Ovary (tissue), 9 donors: Measurements from ENCODE around the gene SIGMAR1. TPM values are rescaled to one million over a fixed set of nuclear protein-coding genes. Genes with fewer than 3 reads are reported as not detected.
A peak's percentile ranks its signal among the peaks of the same experiment; 100 is the strongest.

Experiments
- DNase-seq, 5 donors: peaks; one replicate each; pipeline ENCODE4 v3.0.0-alpha.2; 2019 to 2020
- H3K27ac ChIP-seq, 2 donors: fragments of 200-600 bp; one replicate each; pipeline versions ENCODE4 v1.5.1 to v1.8.0; 2019 to 2022
- H3K27me3 ChIP-seq: fragments of 200-600 bp; one replicate; pipeline ENCODE4 v1.8.0; 2022
- H3K36me3 ChIP-seq: fragments of 200-600 bp; sonication (generic); one replicate; pipeline ENCODE4 v1.5.1; 2019
- H3K4me1 ChIP-seq: one replicate; pipeline ENCODE4 v1.8.1; 2013; ENCODE audit warnings: mild to moderate bottlenecking, moderate library complexity; ENCODE audit not compliant: insufficient read depth
- H3K4me3 ChIP-seq: fragments of 200-600 bp; sonication (generic); one replicate; pipeline ENCODE4 v1.5.1; 2017
- H3K9me3 ChIP-seq, 2 donors: fragments of 200-600 bp in 1 of 2; sonication (generic) in 1 of 2; one replicate each; pipeline versions ENCODE4 v1.5.1 to v1.8.1; 2013 to 2019; ENCODE audit warnings: mild to moderate bottlenecking in 1 of 2, moderate library complexity in 1 of 2
- EP300 ChIP-seq: sonication (generic); formaldehyde crosslinking; IDR thresholded peaks from one replicate; pipeline ENCODE4 v1.6.1; 2017; ENCODE audit warnings: antibody characterized with exemption
- POLR2A ChIP-seq: fragments of 450-650 bp; IDR thresholded peaks from one replicate; pipeline ENCODE4 v1.6.1; 2017; ENCODE audit warnings: antibody characterized with exemption, mild to moderate bottlenecking, moderate library complexity
- WGBS, 3 donors: extraction: QIAGEN DNeasy Blood & Tissue Kit in 1 of 3; methylation state at CpG; one replicate each; pipeline versions ENCODE4 v1.1.5 to v1.1.7; 2013 to 2017; 5-methylcytosine and 5-hydroxymethylcytosine counted together
- intact Hi-C, 4 donors: fragments of 100-400 bp; cut with DNase I; formaldehyde crosslinking; loops; one replicate each; pipeline versions ENCODE4 v1.11.0 to v1.15.1; 2022 to 2023
- polyA plus RNA-seq, 2 donors: library from polyadenylated mRNA; stranded (reverse); fragments of 200-250 nt in 1 of 2; fragments of 350-450 nt in 1 of 2; fragmentation: Illumina TruSeq in 1 of 2; extraction: RNeasy Lipid Tissue Mini Kit (QIAGEN cat#74804) in 1 of 2; gene quantifications; one replicate each; pipeline ENCODE4 v1.2.3, GENCODE V29; 2013 to 2014
- total RNA-seq, 7 donors: library from RNA; depleted of rRNA in 2 of 7; stranded (reverse); fragments of >200 nt in 2 of 7; fragmentation: NEBNext Ultra II Directional in 3 of 7; extraction: Animal tissue kit (Norgen Biotek cat#: 25700) in 3 of 7; gene quantifications; one replicate each; pipeline versions ENCODE4 v1.1.0 to v1.2.4, GENCODE V29; 2016 to 2023
- TF ChIP-seq, protein P1 (sequence below), 3 donors: fragments of 450-650 bp in 2 of 3; fragments of 200-600 bp in 1 of 3; IDR thresholded peaks; one replicate each; pipeline versions ENCODE4 v1.5.1 to v1.8.0; 2016 to 2022; ENCODE audit warnings: antibody characterized with exemption in 3 of 3, mild to moderate bottlenecking in 1 of 3
- donor health status: DM: no; HTN: no; CAD: no; lungs with moderate emphysema.
- donor health status: DM: no; HTN: no; CAD: no.
- donor health status: Bipolar disorder and iron deficiency.
- donor health status: DM: yes; HTN: yes; CAD: no.
- donor health status: DM: no; HTN: no; CAD: no.
- donor health status: DM: yes; HTN: yes; CAD: no.

Gene SIGMAR1
- total and polyA plus RNA-seq, 9 donors, result 47.2 to 92.4 (median 54.3) TPM

DNA sequence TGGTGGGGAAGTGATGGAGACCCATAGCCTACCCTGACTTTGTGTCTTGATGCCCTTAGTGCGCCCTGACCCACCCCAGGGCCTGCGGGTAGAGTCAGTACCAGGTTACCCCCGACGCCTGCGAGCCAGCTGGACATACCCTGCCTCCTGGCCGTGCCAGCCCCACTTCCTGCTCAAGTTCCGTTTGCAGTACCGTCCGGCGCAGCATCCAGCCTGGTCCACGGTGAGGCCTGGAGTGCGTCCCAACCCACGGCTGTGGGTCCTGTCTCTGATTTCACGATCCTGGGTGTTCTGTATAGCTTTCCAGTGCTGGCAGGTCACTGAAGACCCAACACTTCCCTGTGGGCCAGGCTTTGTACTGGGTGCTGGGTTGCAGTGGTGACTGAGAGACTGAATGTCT is 20.9 kb upstream of the SIGMAR1 start:
- DNase-seq, result no peak
- no peaks in the 10 kb centered on the region for H3K36me3 ChIP-seq
- H3K4me3 ChIP-seq, result no peak overlapping the region
- 83 to 95% (median 90%) methylated on average over 14 of the region's 14 CpGs for WGBS, 3 donors
- TF ChIP-seq EP300, result no peak
- TF ChIP-seq, protein P1, sequence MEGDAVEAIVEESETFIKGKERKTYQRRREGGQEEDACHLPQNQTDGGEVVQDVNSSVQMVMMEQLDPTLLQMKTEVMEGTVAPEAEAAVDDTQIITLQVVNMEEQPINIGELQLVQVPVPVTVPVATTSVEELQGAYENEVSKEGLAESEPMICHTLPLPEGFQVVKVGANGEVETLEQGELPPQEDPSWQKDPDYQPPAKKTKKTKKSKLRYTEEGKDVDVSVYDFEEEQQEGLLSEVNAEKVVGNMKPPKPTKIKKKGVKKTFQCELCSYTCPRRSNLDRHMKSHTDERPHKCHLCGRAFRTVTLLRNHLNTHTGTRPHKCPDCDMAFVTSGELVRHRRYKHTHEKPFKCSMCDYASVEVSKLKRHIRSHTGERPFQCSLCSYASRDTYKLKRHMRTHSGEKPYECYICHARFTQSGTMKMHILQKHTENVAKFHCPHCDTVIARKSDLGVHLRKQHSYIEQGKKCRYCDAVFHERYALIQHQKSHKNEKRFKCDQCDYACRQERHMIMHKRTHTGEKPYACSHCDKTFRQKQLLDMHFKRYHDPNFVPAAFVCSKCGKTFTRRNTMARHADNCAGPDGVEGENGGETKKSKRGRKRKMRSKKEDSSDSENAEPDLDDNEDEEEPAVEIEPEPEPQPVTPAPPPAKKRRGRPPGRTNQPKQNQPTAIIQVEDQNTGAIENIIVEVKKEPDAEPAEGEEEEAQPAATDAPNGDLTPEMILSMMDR (IDR thresholded peaks at IDR 0.05), result no peak
- no peak for TF ChIP-seq POLR2A
- intact Hi-C loops, result no loop called here
- H3K4me1 ChIP-seq, result peaks cover 16% of the 10 kb centered on the region
- H3K27me3 ChIP-seq, result no peaks in the 10 kb centered on the region
- no peak overlapping the region for H3K27ac ChIP-seq
- no peaks in the 10 kb centered on the region for H3K9me3 ChIP-seq

DNA sequence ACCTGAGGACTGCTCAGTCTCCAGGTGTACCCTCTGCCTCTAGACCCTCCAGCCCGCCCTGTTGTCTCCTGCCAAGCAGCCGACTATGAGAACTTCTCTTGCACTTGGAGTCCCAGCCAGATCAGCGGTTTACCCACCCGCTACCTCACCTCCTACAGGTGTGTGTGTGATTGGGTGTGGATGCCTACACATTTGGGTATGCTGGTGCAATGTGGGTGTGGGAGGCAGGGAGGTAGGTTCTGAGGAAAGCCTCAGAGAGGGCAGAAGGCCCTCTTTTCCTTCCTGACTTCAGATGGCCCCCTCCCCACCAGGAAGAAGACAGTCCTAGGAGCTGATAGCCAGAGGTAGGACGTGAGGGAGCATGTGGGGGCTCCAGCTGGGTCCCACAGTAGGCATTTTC is 19.4 kb upstream of the SIGMAR1 start:
- DNase-seq, result no peak
- Histone ChIP-seq H3K27me3 (no peaks in the 10 kb centered on the region), H3K9me3 (no peaks in the 10 kb centered on the region), H3K4me3 (no peak overlapping the region), H3K4me1 (peaks cover 29% of the 10 kb centered on the region), H3K36me3 (no peaks in the 10 kb centered on the region), H3K27ac (no peak overlapping the region)
- TF ChIP-seq POLR2A (no peak), EP300 (no peak)
- TF ChIP-seq, protein P1 (IDR thresholded peaks at IDR 0.05), result no peak
- WGBS, 3 donors, result 90 to 96% (median 91%) methylated on average over 5 of the region's 5 CpGs
- intact Hi-C loops, result no loop called here

DNA sequence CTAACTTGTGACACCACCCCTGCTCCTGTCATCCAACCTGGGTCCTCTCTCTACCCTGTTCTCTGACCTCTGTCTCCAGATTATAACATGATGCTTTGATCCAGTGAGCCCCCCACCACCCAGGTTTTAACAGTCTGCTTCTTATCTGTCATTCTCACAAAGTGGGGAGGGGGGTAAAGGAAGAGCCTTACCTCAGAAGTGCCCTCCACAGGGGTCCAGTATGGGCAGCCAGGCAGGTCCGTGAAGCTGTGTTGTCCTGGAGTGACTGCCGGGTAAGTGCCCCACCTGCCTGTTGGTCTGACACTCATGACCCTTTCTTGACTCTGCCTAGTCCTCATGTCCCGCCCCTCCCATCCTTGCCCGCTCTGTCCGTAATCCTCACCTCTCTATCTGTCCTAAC is 17.8 kb upstream of the SIGMAR1 start:
- peaks cover 38% of the 10 kb centered on the region for H3K4me1 ChIP-seq
- TF ChIP-seq, protein P1 (IDR thresholded peaks at IDR 0.05), result no peak
- TF ChIP-seq POLR2A, result no peak
- TF ChIP-seq EP300, result no peak
- H3K9me3 ChIP-seq, result no peaks in the 10 kb centered on the region
- WGBS, 3 donors, result 75 to 81% (median 81%) methylated on average over 5 of the region's 5 CpGs
- intact Hi-C loops, result no loop called here
- no peak overlapping the region for H3K4me3 ChIP-seq
- H3K36me3 ChIP-seq, result no peaks in the 10 kb centered on the region
- peak in 2 of 5 donors; percentile 30 to 38 for DNase-seq
- H3K27ac ChIP-seq, result peak overlapping the region in 1 of 2 donors; percentile 81
- no peaks in the 10 kb centered on the region for H3K27me3 ChIP-seq

DNA sequence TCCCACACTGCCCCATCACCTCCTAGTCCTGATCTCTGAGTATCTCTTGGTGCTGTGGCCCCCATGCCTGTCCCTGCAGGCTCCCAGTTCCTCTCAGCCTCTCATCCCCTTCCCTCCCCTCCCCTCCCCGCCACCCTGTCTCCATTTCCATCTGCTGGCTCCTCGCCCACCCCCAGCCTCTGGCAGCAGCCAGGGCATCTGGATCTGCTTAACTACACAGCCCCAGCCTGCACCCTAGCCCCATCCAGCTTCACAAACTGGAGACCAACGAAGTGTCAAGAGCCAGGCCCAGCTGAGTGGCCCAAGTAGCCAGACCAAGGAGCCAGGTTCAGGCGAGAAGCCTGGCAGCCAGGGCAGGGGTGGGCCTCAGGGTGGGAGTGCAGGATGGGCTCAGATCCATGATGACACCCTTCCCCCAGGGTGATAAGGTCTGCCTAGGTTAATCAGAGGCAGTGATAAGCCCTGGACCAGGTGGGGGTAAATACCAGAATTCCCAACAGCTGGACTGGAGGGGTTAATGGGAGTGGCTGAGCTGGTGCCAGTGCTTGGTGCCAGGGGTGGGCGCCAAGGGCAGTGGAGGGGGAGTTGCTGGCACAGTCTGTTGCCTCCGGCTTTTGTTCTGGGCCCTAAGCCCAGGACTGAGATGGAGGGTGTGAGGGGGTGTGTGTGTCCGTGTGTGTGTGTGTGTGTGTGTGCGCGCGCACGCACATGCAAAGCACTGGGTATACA is 16.9 kb upstream of the SIGMAR1 start:
- H3K4me3 ChIP-seq, result no peak overlapping the region
- intact Hi-C loops, result no loop called here
- peak; percentile 85 to 93 (median 91) for DNase-seq
- no peaks in the 10 kb centered on the region for H3K9me3 ChIP-seq
- H3K27ac ChIP-seq, result peak overlapping the region; percentile 71 to 81
- 9 to 10% (median 10%) methylated on average over 11 of the region's 11 CpGs for WGBS, 3 donors
- no peaks in the 10 kb centered on the region for H3K27me3 ChIP-seq
- no peaks in the 10 kb centered on the region for H3K36me3 ChIP-seq
- TF ChIP-seq EP300 (no peak), POLR2A (no peak)
- TF ChIP-seq, protein P1 (IDR thresholded peaks at IDR 0.05), result no peak
- peaks cover 38% of the 10 kb centered on the region for H3K4me1 ChIP-seq
